ENCODE results near the gene CACNB2.
"Not testable (repeated sequence)": the region's sequence is repeated elsewhere in the genome, so short reads cannot be mapped to it uniquely, and the experiment has no call there.

The CACNB2 gene

GRCh38 chr10:18438361-18439126 lies 298.3 kb downstream of the CACNB2 start:
- Histone ChIP-seq H3K9me3 (ENCODE audit: control insufficient read depth, insufficient read depth, low read length) (no peaks in the 10 kb centered on the region), H4K20me1 (ENCODE audit: control insufficient read depth, insufficient read depth, low read depth, low read length) (no peaks in the 10 kb centered on the region), H3K79me2 (ENCODE audit: control insufficient read depth, low read length) (no peaks in the 10 kb centered on the region), H3K27me3 (ENCODE audit: control insufficient read depth, low read length) (no peaks in the 10 kb centered on the region), H3K9me2 (replicated peaks; ENCODE audit: control insufficient read depth, low read length) (no peaks in the 10 kb centered on the region), H3F3A (ENCODE audit: control insufficient read depth, insufficient read depth) (no peaks in the 10 kb centered on the region), H3K4me1 (ENCODE audit: control insufficient read depth, low read length) (no peaks in the 10 kb centered on the region), H3K4me2 (ENCODE audit: low read length) (no peak overlapping the region), H3K27ac (ENCODE audit: low read depth, low read length) (no peak overlapping the region), H3K36me3 (ENCODE audit: control insufficient read depth, low read length) (no peaks in the 10 kb centered on the region), H3K4me3 (ENCODE audit: low read length) (no peak overlapping the region)
- no peak for TF ChIP-seq CTCF (IDR thresholded peaks at IDR 0.05; ENCODE audit: low read depth, low read length, poor library complexity, severe bottlenecking)

DNA sequence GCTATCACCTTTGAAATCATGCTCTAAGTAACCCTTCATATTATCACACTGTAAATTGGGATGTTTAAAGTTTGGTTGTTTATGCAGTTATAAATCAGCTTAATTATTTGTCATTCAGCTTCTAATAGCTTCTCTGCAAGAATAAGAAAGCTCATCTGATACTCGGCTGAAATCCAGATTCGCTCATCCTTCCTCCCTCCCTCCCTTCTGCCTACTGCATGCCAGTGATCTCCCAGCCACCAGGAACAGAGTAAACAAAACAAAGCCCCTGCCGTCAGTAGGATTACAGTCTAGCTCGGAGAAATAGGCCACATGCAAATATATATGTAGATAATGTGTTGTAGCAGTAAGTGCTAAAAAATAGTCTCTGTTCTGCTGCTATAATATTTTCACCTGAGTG lies 299.4 kb downstream of the CACNB2 start:
- H3K79me2 ChIP-seq (ENCODE audit: control insufficient read depth, low read length) = no peaks in the 10 kb centered on the region
- H3K4me1 ChIP-seq (ENCODE audit: control insufficient read depth, low read length) = no peaks in the 10 kb centered on the region
- H3K9me2 ChIP-seq (replicated peaks; ENCODE audit: control insufficient read depth, low read length) = no peaks in the 10 kb centered on the region
- TF ChIP-seq EZH2phosphoT487 (IDR thresholded peaks at IDR 0.05; ENCODE audit: borderline replicate concordance, low read length) (no peak), CTCF (IDR thresholded peaks at IDR 0.05; ENCODE audit: low read depth, low read length, poor library complexity, severe bottlenecking) (no peak)
- H3K27ac ChIP-seq (ENCODE audit: low read depth, low read length) = no peak overlapping the region
- H3K4me2 ChIP-seq (ENCODE audit: low read length) = no peak overlapping the region
- H3K27me3 ChIP-seq (ENCODE audit: control insufficient read depth, low read length) = no peaks in the 10 kb centered on the region
- H3F3A ChIP-seq (ENCODE audit: control insufficient read depth, insufficient read depth) = no peaks in the 10 kb centered on the region
- H4K20me1 ChIP-seq (ENCODE audit: control insufficient read depth, insufficient read depth, low read depth, low read length) = no peaks in the 10 kb centered on the region
- H3K9me3 ChIP-seq (ENCODE audit: control insufficient read depth, insufficient read depth, low read length) = no peaks in the 10 kb centered on the region
- H3K36me3 ChIP-seq (ENCODE audit: control insufficient read depth, low read length) = no peaks in the 10 kb centered on the region
- no peak overlapping the region for H3K4me3 ChIP-seq (ENCODE audit: low read length)

DNA sequence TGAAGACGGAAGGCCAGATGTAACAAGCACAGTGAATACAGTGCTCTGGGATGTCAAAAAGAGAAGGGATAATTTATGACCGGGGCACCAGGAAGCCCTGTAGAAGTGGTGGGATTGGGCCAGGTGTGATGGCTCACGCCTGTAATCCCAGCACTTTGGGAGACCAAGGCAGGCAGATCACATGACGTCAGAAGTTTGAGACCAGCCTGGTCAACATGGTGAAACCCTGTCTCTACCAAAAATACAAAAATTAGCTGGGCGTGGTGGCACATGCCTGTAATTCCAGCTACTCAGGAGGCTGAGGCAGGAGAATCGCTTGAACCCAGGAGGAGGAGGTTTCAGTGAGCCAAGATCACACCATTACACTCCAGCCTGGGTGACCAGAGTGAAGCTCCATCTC lies 305.4 kb downstream of the CACNB2 start:
- H3K27me3 ChIP-seq (ENCODE audit: control insufficient read depth, low read length); H3K4me3 ChIP-seq (ENCODE audit: low read length); H3K36me3 ChIP-seq (ENCODE audit: control insufficient read depth, low read length); H3K27ac ChIP-seq (ENCODE audit: low read depth, low read length); H3K9me3 ChIP-seq (ENCODE audit: control insufficient read depth, insufficient read depth, low read length); H4K20me1 ChIP-seq (ENCODE audit: control insufficient read depth, insufficient read depth, low read depth, low read length); H3K4me2 ChIP-seq (ENCODE audit: low read length); H3K4me1 ChIP-seq (ENCODE audit: control insufficient read depth, low read length); H3K9me2 ChIP-seq (replicated peaks; ENCODE audit: control insufficient read depth, low read length); H3K79me2 ChIP-seq (ENCODE audit: control insufficient read depth, low read length); H3F3A ChIP-seq (ENCODE audit: control insufficient read depth, insufficient read depth): not testable (repeated sequence)

DNA sequence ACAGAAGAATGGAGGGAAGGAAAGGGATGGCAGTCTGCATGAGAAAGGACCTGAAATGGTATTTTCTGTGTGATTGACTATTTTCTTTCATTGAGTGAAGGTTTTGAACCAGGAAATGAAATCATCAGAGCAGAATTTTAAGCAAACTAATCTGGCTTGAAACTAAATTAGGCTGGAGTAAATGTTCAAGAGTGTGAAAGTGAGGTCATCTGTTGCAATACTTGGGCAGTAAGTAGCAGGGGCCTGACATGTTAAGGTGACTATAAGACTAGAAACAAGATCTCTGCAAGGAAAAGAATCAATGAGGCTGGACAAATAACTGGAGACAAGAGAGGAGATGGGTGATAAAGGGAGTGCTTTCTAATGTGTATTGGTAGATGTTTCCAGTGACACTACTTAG lies 306.0 kb downstream of the CACNB2 start:
- Histone ChIP-seq H4K20me1 (ENCODE audit: control insufficient read depth, insufficient read depth, low read depth, low read length) (no peaks in the 10 kb centered on the region), H3K4me2 (ENCODE audit: low read length) (no peak overlapping the region), H3K4me1 (ENCODE audit: control insufficient read depth, low read length) (no peaks in the 10 kb centered on the region; the same call in 1 of the 2 replicates), H3K27me3 (ENCODE audit: control insufficient read depth, low read length) (no peaks in the 10 kb centered on the region), H3K4me3 (ENCODE audit: low read length) (no peak overlapping the region), H3K36me3 (ENCODE audit: control insufficient read depth, low read length) (no peaks in the 10 kb centered on the region), H3K27ac (ENCODE audit: low read depth, low read length) (no peak overlapping the region), H3K79me2 (ENCODE audit: control insufficient read depth, low read length) (no peaks in the 10 kb centered on the region), H3K9me2 (replicated peaks; ENCODE audit: control insufficient read depth, low read length) (no peaks in the 10 kb centered on the region), H3K9me3 (ENCODE audit: control insufficient read depth, insufficient read depth, low read length) (no peaks in the 10 kb centered on the region), H3F3A (ENCODE audit: control insufficient read depth, insufficient read depth) (no peaks in the 10 kb centered on the region)
- no peak for TF ChIP-seq EZH2phosphoT487 (IDR thresholded peaks at IDR 0.05; ENCODE audit: borderline replicate concordance, low read length)
- no peak for TF ChIP-seq CTCF (IDR thresholded peaks at IDR 0.05; ENCODE audit: low read depth, low read length, poor library complexity, severe bottlenecking)

All from DOHH2 (cell line).